Fibroblast of lung (primary cell): Measurements from ENCODE around the gene INMT. TPM values are rescaled to one million over a fixed set of nuclear protein-coding genes. Genes with fewer than 3 reads are reported as not detected.

Experiments used
- DNase-seq, 2 donors: peaks; one replicate each; pipeline versions ENCODE4 v3.0.0 to v3.0.0-alpha.2; 2010; ENCODE audit warnings: low read depth in 2 of 2
- H2AFZ ChIP-seq: 2 replicates; pipeline ENCODE4 v1.5.1; 2012; ENCODE audit warnings: low read length, control low read depth, inconsistent platforms
- H3K27ac ChIP-seq: 2 replicates; pipeline ENCODE4 v1.5.1; 2011; ENCODE audit warnings: low read length, control low read depth; ENCODE audit not compliant: insufficient read depth
- H3K27me3 ChIP-seq: 2 replicates; pipeline ENCODE4 v1.5.1; 2011; ENCODE audit warnings: mild to moderate bottlenecking, low read length; ENCODE audit not compliant: control insufficient read depth, insufficient read depth
- H3K36me3 ChIP-seq: 2 replicates; pipeline ENCODE4 v1.5.1; 2011; ENCODE audit warnings: low read length; ENCODE audit not compliant: control insufficient read depth, insufficient read depth
- H3K4me1 ChIP-seq: 2 replicates; pipeline ENCODE4 v1.5.1; 2011; ENCODE audit warnings: low read length; ENCODE audit not compliant: control insufficient read depth, insufficient read depth; ENCODE audit errors: extremely low read depth
- H3K4me2 ChIP-seq: 2 replicates; pipeline ENCODE4 v1.5.1; 2011; ENCODE audit warnings: low read length, control low read depth; ENCODE audit not compliant: insufficient read depth; ENCODE audit errors: extremely low read depth
- H3K4me3 ChIP-seq, 4 experiments: fragments of 200-600 bp in 1 of 4; sonication (generic) in 1 of 4; replicated peaks in 1 of 4; 2 replicates each; pipeline ENCODE4 v1.5.1; 2011 to 2016; ENCODE audit warnings: low read length in 4 of 4, low read depth in 3 of 4, mild to moderate bottlenecking in 3 of 4, control low read depth in 2 of 4, inconsistent platforms in 1 of 4, mixed read lengths in 1 of 4; ENCODE audit not compliant: insufficient read depth in 1 of 4; ENCODE audit errors: control extremely low read depth in 1 of 4
- H3K79me2 ChIP-seq: 2 replicates; pipeline ENCODE4 v1.5.1; 2012; ENCODE audit warnings: mild to moderate bottlenecking, low read length, inconsistent platforms; ENCODE audit not compliant: control insufficient read depth, insufficient read depth
- H3K9ac ChIP-seq: 2 replicates; pipeline ENCODE4 v1.5.1; 2011; ENCODE audit warnings: mild to moderate bottlenecking, low read length, control low read depth; ENCODE audit not compliant: insufficient read depth
- H3K9me3 ChIP-seq: 2 replicates; pipeline ENCODE4 v1.5.1; 2012; ENCODE audit warnings: low read depth, low read length; ENCODE audit not compliant: control insufficient read depth, insufficient read depth
- H4K20me1 ChIP-seq: 2 replicates; pipeline ENCODE4 v1.5.1; 2011; ENCODE audit warnings: low read length; ENCODE audit not compliant: control insufficient read depth, insufficient read depth; ENCODE audit errors: extremely low read depth
- CTCF ChIP-seq, 2 donors: IDR thresholded peaks in 1 of 2; conservative IDR thresholded peaks in 1 of 2; 1 replicate in 1 of 2; 2 replicates in 1 of 2; pipeline ENCODE4 v1.5.1; 2011 to 2012; ENCODE audit warnings: low read length in 2 of 2, control low read depth in 1 of 2, inconsistent platforms in 1 of 2, low read depth in 1 of 2, mild to moderate bottlenecking in 1 of 2
- EZH2 ChIP-seq: IDR thresholded peaks from 2 replicates; pipeline ENCODE4 v1.5.1; 2012; ENCODE audit warnings: low read length, control low read depth, mild to moderate bottlenecking; ENCODE audit errors: missing control alignments
- polyA plus RNA-seq, 2 donors: library from polyadenylated mRNA; depleted of rRNA in 1 of 2; stranded (reverse) in 1 of 2; unstranded in 1 of 2; fragments of >200 nt; gene quantifications; 2 replicates each; pipeline ENCODE4 v1.2.1, GENCODE V29; 2011 to 2012; ENCODE audit warnings: missing spikeins in 1 of 2
- total RNA-seq: library from RNA; depleted of rRNA; stranded (reverse); fragments of >200 nt; gene quantifications from 2 replicates; pipeline ENCODE4 v1.2.1, GENCODE V29; 2014

The INMT gene
- total and polyA plus RNA-seq, 2 donors (not counting 1 experiment from before 2014, with no cell fraction given): 75.8 to 237 TPM

DNA sequence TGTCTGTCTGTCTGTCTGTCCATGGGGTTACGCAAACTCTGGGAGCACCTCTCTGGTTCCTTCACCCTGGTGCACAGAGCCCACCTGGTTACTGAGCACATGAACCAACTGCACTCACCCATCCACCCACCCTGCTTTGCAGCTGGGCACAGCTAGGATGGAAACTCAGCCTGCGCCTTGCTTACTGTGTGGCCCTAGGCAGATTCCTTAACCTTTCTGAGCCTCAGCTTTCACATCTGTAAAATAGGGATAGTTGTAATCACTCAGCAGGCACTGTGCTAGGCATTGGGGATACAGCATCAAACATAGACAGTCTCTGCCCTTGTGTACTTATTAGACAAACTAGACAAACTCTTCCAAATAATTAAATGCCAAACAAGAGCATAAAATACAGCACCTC is 21.8 kb upstream of the INMT start:
- H3K27ac ChIP-seq: no peak overlapping the region
- no peak overlapping the region for H3K4me3 ChIP-seq
- H3K4me1 ChIP-seq: no peaks in the 10 kb centered on the region
- H3K9ac ChIP-seq: no peak overlapping the region
- no peaks in the 10 kb centered on the region for H3K79me2 ChIP-seq
- H3K9me3 ChIP-seq: no peaks in the 10 kb centered on the region
- DNase-seq: no peak
- no peaks in the 10 kb centered on the region for H4K20me1 ChIP-seq
- no peak overlapping the region for H2AFZ ChIP-seq
- no peak overlapping the region for H3K4me2 ChIP-seq
- no peaks in the 10 kb centered on the region for H3K36me3 ChIP-seq
- H3K27me3 ChIP-seq: peaks cover 14% of the 10 kb centered on the region
- TF ChIP-seq CTCF (conservative IDR thresholded peaks at IDR 0.05 in 1 of 2, IDR thresholded peaks at IDR 0.05 in 1 of 2; ENCODE audit: low read depth in 1 of 2, low read length in 2 of 2) (no peak), EZH2 (no peak)

DNA sequence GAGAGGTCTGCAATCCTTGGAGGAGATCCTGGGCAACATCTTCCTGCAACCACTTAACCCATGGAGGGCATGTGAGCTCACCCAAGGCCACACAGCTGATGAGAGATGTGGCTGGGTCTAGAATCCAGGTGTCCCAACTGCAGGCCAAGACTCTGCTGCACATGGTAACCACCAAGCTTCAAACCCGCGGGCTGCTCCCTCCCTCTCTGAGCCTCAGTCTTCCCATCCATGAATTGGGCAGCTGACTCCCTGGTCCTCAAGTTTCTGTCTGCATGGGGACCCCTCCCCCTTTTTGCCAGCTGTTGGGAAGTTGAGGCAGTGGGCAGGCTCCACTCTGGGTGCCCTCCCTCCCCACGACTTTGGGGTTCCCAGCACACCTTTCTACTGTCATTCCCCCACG is 20.9 kb upstream of the INMT start:
- no peak for DNase-seq
- Histone ChIP-seq H3K27me3 (peaks cover 12% of the 10 kb centered on the region), H3K4me3 (no peak overlapping the region), H3K36me3 (no peaks in the 10 kb centered on the region), H3K79me2 (no peaks in the 10 kb centered on the region), H3K9me3 (no peaks in the 10 kb centered on the region), H3K27ac (no peak overlapping the region), H2AFZ (no peak overlapping the region), H4K20me1 (no peaks in the 10 kb centered on the region), H3K4me1 (no peaks in the 10 kb centered on the region), H3K9ac (no peak overlapping the region), H3K4me2 (no peak overlapping the region)
- TF ChIP-seq CTCF (conservative IDR thresholded peaks at IDR 0.05 in 1 of 2, IDR thresholded peaks at IDR 0.05 in 1 of 2; ENCODE audit: low read depth in 1 of 2, low read length in 2 of 2): no peak
- TF ChIP-seq EZH2: no peak

- Histone ChIP-seq H3K9ac (no peak overlapping the region), H3K4me3 (no peak overlapping the region), H4K20me1 (no peaks in the 10 kb centered on the region), H3K27ac (no peak overlapping the region), H3K27me3 (peaks cover 12% of the 10 kb centered on the region), H3K4me1 (no peaks in the 10 kb centered on the region), H3K36me3 (no peaks in the 10 kb centered on the region), H3K79me2 (no peaks in the 10 kb centered on the region), H3K9me3 (no peaks in the 10 kb centered on the region), H2AFZ (no peak overlapping the region), H3K4me2 (no peak overlapping the region)
- TF ChIP-seq EZH2 (no peak), CTCF (conservative IDR thresholded peaks at IDR 0.05 in 1 of 2, IDR thresholded peaks at IDR 0.05 in 1 of 2; ENCODE audit: low read depth in 1 of 2, low read length in 2 of 2) (no peak)
- no peak for DNase-seq
Observed at GRCh38 chr7:30731581-30731980, 20.4 kb upstream of the INMT start.
